Vagina (tissue), 2 donors: ENCODE results near the gene AFF3.

Experiments
- CTCF ChIP-seq, 3 experiments: fragments of 450-650 bp in 2 of 3; fragments of 200-600 bp in 1 of 3; sonication (generic) in 1 of 3; IDR thresholded peaks; one replicate each; pipeline ENCODE4 v1.5.1; 2017 to 2019; ENCODE audit warnings: antibody characterized with exemption in 3 of 3, mild to moderate bottlenecking in 2 of 3, moderate library complexity in 2 of 3
- POLR2A ChIP-seq, 2 donors: fragments of 450-650 bp; IDR thresholded peaks; one replicate each; pipeline ENCODE4 v1.6.1; 2017; ENCODE audit warnings: antibody characterized with exemption in 2 of 2, mild to moderate bottlenecking in 2 of 2, moderate library complexity in 2 of 2
- POLR2AphosphoS5 ChIP-seq, 2 donors: sonication (generic); formaldehyde crosslinking; IDR thresholded peaks; one replicate each; pipeline ENCODE4 v1.9.0; 2017; ENCODE audit warnings: antibody characterized with exemption in 2 of 2, mild to moderate bottlenecking in 2 of 2, low read depth in 1 of 2; ENCODE audit not compliant: insufficient read depth in 1 of 2

DNA sequence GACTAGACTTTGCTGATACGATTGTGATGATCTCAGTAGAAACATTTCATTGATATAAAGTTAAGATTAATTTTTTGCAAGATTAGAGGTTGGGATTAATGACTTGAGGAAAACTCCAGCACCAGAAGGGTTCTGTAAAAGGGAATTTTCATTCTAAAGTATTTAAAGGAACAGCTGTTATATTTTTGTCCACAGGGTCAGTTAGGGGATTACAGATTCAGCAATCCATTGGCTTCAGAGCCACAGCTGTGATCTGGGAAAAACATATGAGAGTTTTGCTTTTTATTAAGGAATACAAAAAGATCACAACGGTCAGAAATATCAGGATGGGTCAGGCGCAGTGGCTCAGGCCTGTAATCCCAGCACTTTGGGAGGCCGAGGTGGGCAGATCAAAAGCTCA is 633.0 kb downstream of the AFF3 start:
- TF ChIP-seq CTCF (IDR thresholded peaks at IDR 0.05) (no peak), POLR2A (IDR thresholded peaks at IDR 0.05) (no peak), POLR2AphosphoS5 (IDR thresholded peaks at IDR 0.05; ENCODE audit: insufficient read depth in 1 of 2, low read depth in 1 of 2) (no peak)
